PC-3 (cell line): ENCODE results near the gene TGFB3. TPM values are rescaled to one million over a fixed set of nuclear protein-coding genes. Genes with fewer than 3 reads are reported as not detected.

Source experiments
- ATAC-seq: fragments of 200-7000 bp; cut with Tn5 transposase; 2 replicates; pipeline ENCODE4 v1.9.1; 2020; ENCODE audit warnings: mild to moderate bottlenecking, moderate library complexity
- BruUV-seq: library from RNA; stranded (reverse); fragments of 400-500 nt; replicated peaks from 2 replicates; lab custom pipeline; 2021; lab: Mats Ljungman, UMichigan
- CTCF ChIA-PET: fragments of 300-600 bp; sonication (Branson Sonifier 250); formaldehyde crosslinking; loops from one replicate; lab custom pipeline; 2022; ENCODE audit warnings: antibody characterized with exemption; lab: Charles Lee
- POLR2A ChIA-PET: fragments of 300-600 bp; sonication (Branson Sonifier 250); formaldehyde crosslinking; loops from one replicate; lab custom pipeline; 2022; ENCODE audit warnings: antibody characterized with exemption; ENCODE audit not compliant: unreplicated experiment; lab: Charles Lee
- DNase-seq: peaks from one replicate; pipeline ENCODE4 v3.0.0-alpha.2; 2015
- H2AFZ ChIP-seq: fragments of 300-600 bp; sonication (generic); 2 replicates; pipeline ENCODE4 v1.6.0; 2016; ENCODE audit warnings: antibody characterized with exemption, low read length
- H3F3A ChIP-seq: fragments of 300-600 bp; sonication (generic); one replicate; pipeline ENCODE4 v1.6.0; 2017; ENCODE audit warnings: antibody characterized with exemption, low read length, control low read depth, mild to moderate bottlenecking; ENCODE audit not compliant: unreplicated experiment
- H3K27ac ChIP-seq: fragments of 300-600 bp; sonication (generic); 2 replicates; pipeline ENCODE4 v1.5.1; 2016; ENCODE audit warnings: mild to moderate bottlenecking, low read length
- H3K27me3 ChIP-seq: fragments of 300-600 bp; sonication (generic); 2 replicates; pipeline ENCODE4 v1.6.1; 2016; ENCODE audit warnings: low read length, mixed read lengths
- H3K36me3 ChIP-seq: fragments of 300-600 bp; sonication (generic); 2 replicates; pipeline ENCODE4 v1.6.1; 2016; ENCODE audit warnings: low read depth, mixed run types, low read length, mixed read lengths
- H3K4me1 ChIP-seq: fragments of 300-600 bp; sonication (generic); 2 replicates; pipeline ENCODE4 v1.5.1; 2016; ENCODE audit warnings: low read length; ENCODE audit not compliant: insufficient read depth
- H3K4me2 ChIP-seq: fragments of 300-600 bp; sonication (generic); 2 replicates; pipeline ENCODE4 v1.6.0; 2016; ENCODE audit warnings: low read length
- H3K4me3 ChIP-seq: fragments of 300-600 bp; sonication (generic); 2 replicates; pipeline ENCODE4 v1.5.1; 2016; ENCODE audit warnings: mild to moderate bottlenecking, low read length, mixed read lengths
- H3K79me2 ChIP-seq: fragments of 300-600 bp; sonication (generic); 2 replicates; pipeline ENCODE4 v1.6.1; 2017; ENCODE audit warnings: low read length, mixed read lengths
- H3K9ac ChIP-seq: fragments of 300-600 bp; sonication (generic); 2 replicates; pipeline ENCODE4 v1.6.0; 2016; ENCODE audit warnings: mild to moderate bottlenecking, low read length
- H3K9me2 ChIP-seq: fragments of 300-600 bp; sonication (generic); replicated peaks from 2 replicates; pipeline ENCODE4 v1.6.1; 2016; ENCODE audit warnings: mixed run types, low read length, mixed read lengths
- H3K9me3 ChIP-seq: fragments of 300-600 bp; sonication (generic); 2 replicates; pipeline ENCODE4 v1.6.1; 2016; ENCODE audit warnings: low read length, mixed read lengths
- H4K20me1 ChIP-seq: fragments of 300-600 bp; sonication (generic); 2 replicates; pipeline ENCODE4 v1.6.1; 2016; ENCODE audit warnings: low read length, mixed read lengths
- EZH2 ChIP-seq: fragments of 300-600 bp; sonication (generic); IDR thresholded peaks from one replicate; pipeline ENCODE4 v1.6.1; 2017; ENCODE audit warnings: antibody characterized with exemption, mild to moderate bottlenecking, low read length; ENCODE audit not compliant: unreplicated experiment
- EZH2phosphoT487 ChIP-seq: fragments of 300-600 bp; sonication (generic); IDR thresholded peaks from 2 replicates; pipeline ENCODE4 v1.6.1; 2018; ENCODE audit warnings: mild to moderate bottlenecking, antibody characterized with exemption, low read length, borderline replicate concordance
- intact Hi-C: fragments of 100-400 bp; cut with micrococcal nuclease; formaldehyde crosslinking; loops from 2 replicates; pipeline ENCODE4 v1.9.0; 2023
- total RNA-seq: library from RNA; depleted of rRNA; stranded (reverse); fragments of >200 nt; gene quantifications from 2 replicates; pipeline ENCODE4 v1.2.3, GENCODE V29; 2014; rRNA removed
- TF ChIP-seq, protein P1 (sequence below): fragments of 300-600 bp; sonication (generic); conservative IDR thresholded peaks from 2 replicates; pipeline ENCODE4 v1.5.1; 2017; ENCODE audit warnings: antibody characterized with exemption, low read depth, mild to moderate bottlenecking, low read length

The TGFB3 gene
- total RNA-seq, 1 experiment from 2014 or later = 10.2 TPM

DNA sequence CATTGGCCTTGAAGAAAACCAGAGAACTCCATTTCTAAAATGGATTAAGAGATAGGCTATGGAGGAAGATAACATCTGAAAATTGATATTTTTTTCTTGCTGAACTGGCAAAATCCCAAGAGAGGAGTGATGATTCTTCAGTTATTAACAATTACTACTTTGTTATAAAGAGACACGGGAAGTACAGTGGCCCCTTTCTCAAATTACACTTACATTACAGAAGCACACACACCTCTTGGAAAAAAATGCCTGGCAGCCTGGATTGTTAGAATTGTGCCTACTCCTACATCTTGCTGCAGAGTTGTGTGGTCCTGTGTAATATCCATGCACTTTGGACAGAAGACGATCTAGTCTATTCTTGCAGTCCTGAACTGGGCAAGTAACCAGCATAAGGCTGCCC lies 71.7 kb downstream of the TGFB3 start:
- H3K9me3 ChIP-seq = no peaks in the 10 kb centered on the region
- DNase-seq = peak; percentile 10
- H3K27me3 ChIP-seq = no peaks in the 10 kb centered on the region
- no peak overlapping the region for H3K9ac ChIP-seq
- H4K20me1 ChIP-seq = no peaks in the 10 kb centered on the region
- H3K4me2 ChIP-seq = no peak overlapping the region
- ATAC-seq = peak; percentile 54
- intact Hi-C loops = no loop called here
- peaks cover 9% of the 10 kb centered on the region; the same call in 1 of the 2 replicates for H3K4me1 ChIP-seq
- TF ChIP-seq EZH2phosphoT487 (no peak), EZH2 (no peak)
- TF ChIP-seq, protein P1, sequence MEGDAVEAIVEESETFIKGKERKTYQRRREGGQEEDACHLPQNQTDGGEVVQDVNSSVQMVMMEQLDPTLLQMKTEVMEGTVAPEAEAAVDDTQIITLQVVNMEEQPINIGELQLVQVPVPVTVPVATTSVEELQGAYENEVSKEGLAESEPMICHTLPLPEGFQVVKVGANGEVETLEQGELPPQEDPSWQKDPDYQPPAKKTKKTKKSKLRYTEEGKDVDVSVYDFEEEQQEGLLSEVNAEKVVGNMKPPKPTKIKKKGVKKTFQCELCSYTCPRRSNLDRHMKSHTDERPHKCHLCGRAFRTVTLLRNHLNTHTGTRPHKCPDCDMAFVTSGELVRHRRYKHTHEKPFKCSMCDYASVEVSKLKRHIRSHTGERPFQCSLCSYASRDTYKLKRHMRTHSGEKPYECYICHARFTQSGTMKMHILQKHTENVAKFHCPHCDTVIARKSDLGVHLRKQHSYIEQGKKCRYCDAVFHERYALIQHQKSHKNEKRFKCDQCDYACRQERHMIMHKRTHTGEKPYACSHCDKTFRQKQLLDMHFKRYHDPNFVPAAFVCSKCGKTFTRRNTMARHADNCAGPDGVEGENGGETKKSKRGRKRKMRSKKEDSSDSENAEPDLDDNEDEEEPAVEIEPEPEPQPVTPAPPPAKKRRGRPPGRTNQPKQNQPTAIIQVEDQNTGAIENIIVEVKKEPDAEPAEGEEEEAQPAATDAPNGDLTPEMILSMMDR = no peak
- H3K79me2 ChIP-seq = no peaks in the 10 kb centered on the region
- BruUV-seq = no TSS peak
- H3F3A ChIP-seq = no peaks in the 10 kb centered on the region
- H2AFZ ChIP-seq = no peak overlapping the region
- ChIA-PET CTCF (no interaction called here), POLR2A (no interaction called here)
- no peak overlapping the region for H3K27ac ChIP-seq
- no peaks in the 10 kb centered on the region for H3K36me3 ChIP-seq
- H3K9me2 ChIP-seq = no peaks in the 10 kb centered on the region
- H3K4me3 ChIP-seq = no peak overlapping the region

DNA sequence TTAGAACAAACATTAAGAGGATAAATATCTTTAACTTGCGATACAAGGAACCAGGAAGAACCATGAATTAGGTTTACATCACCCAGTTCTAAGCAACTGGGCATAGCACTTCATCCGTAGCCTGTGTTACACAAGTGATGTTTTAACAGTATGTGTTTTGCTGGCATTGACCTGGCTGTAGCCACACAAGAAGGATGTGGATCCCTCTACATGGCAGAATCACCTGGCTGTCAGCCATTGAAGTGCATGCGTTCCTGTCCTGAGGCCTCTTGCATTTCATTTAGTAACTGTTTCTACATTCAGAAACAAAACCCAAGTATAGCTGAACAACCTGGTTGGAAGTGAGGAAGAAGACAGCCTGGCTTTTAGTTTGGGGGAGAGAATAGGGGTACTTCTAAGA lies 72.2 kb downstream of the TGFB3 start:
- CTCF ChIA-PET = no interaction called here
- ATAC-seq = no peak

More for the DNA sequence above, 72.2 kb downstream of the TGFB3 start:
- Histone ChIP-seq H3K9ac (no peak overlapping the region), H2AFZ (no peak overlapping the region), H3K27ac (no peak overlapping the region), H3K9me2 (no peaks in the 10 kb centered on the region), H4K20me1 (no peaks in the 10 kb centered on the region), H3K4me2 (no peak overlapping the region), H3K79me2 (no peaks in the 10 kb centered on the region), H3K27me3 (no peaks in the 10 kb centered on the region), H3K4me3 (no peak overlapping the region), H3F3A (no peaks in the 10 kb centered on the region), H3K4me1 (peaks cover 9% of the 10 kb centered on the region; the same call in 1 of the 2 replicates), H3K9me3 (no peaks in the 10 kb centered on the region), H3K36me3 (no peaks in the 10 kb centered on the region)
- POLR2A ChIA-PET = no interaction called here
- TF ChIP-seq, protein P1 = no peak
- no peak for TF ChIP-seq EZH2phosphoT487
- no peak for TF ChIP-seq EZH2
- no peak for DNase-seq
- intact Hi-C loops = loop anchor here (5.0 to 10.0 kb wide), 2 partner anchors 42 to 195 kb away; no protein-coding TSS in a partner anchor
- no TSS peak for BruUV-seq

Other genes with a start within 250 kb of the TGFB3 start
- gene IFT43, start 3.8 kb upstream of the TGFB3 start, total RNA-seq = 23.7 and 41.3 TPM in 2 replicates
- 43.5 and 46.0 TPM in 2 replicates for gene GPATCH2L, start 169.9 kb upstream of the TGFB3 start, total RNA-seq